GM12875 (cell line): ENCODE data around the gene ACSF2.

Experiments
- H3K4me3 ChIP-seq: one replicate; pipeline ENCODE4 v1.5.1; 2011; ENCODE audit warnings: low read depth, low read length, control low read depth
- TF ChIP-seq, protein P1 (sequence below): IDR thresholded peaks from 2 replicates; pipeline ENCODE4 v1.5.1; 2011; ENCODE audit warnings: low read depth, mild to moderate bottlenecking, control low read depth, inconsistent platforms, low read length, moderate library complexity, borderline replicate concordance; ENCODE audit not compliant: insufficient read depth

ACSF2 gene

DNA sequence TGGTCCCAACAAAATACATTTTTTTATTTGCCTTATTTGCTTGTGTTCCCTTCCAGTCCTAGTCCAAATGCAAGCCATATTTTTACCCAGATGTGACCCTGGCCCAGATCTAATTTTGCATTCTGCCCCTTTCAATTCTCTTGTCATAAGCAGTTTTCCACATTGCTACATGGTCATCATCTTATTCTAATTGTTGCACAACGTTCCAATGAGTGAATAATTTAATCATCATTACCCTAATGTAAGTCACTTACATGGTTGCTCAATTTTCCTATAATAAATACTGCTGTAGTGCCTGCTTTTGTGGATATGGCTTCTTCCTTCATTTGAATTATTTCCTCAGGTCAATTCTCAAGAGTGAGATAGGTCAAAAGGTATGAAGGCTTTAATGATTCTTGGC lies 65.5 kb downstream of the ACSF2 start:
- TF ChIP-seq, protein P1, sequence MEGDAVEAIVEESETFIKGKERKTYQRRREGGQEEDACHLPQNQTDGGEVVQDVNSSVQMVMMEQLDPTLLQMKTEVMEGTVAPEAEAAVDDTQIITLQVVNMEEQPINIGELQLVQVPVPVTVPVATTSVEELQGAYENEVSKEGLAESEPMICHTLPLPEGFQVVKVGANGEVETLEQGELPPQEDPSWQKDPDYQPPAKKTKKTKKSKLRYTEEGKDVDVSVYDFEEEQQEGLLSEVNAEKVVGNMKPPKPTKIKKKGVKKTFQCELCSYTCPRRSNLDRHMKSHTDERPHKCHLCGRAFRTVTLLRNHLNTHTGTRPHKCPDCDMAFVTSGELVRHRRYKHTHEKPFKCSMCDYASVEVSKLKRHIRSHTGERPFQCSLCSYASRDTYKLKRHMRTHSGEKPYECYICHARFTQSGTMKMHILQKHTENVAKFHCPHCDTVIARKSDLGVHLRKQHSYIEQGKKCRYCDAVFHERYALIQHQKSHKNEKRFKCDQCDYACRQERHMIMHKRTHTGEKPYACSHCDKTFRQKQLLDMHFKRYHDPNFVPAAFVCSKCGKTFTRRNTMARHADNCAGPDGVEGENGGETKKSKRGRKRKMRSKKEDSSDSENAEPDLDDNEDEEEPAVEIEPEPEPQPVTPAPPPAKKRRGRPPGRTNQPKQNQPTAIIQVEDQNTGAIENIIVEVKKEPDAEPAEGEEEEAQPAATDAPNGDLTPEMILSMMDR: no peak

DNA sequence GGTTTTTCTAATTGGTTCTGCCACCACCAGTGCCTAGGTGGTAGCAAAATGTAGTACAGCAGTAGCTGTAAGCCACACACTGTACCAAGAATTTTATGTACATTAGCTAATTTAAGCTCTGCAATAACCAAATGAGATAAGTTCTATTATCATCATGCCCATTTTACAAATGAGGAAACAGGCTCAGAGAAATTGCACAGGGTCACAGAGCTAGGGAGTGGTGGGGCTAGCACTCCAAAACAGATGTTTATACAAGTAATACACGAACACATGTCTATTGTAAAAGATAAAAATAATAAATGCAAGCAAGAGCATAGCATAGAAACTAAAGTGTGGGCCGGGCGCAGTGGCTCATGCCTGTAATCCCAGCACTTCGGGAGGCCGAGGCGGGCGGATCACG lies 66.2 kb downstream of the ACSF2 start:
- TF ChIP-seq, protein P1: no peak
- no peak overlapping the region for H3K4me3 ChIP-seq

More for the DNA sequence above, 65.5 kb downstream of the ACSF2 start:
- no peak overlapping the region for H3K4me3 ChIP-seq

DNA sequence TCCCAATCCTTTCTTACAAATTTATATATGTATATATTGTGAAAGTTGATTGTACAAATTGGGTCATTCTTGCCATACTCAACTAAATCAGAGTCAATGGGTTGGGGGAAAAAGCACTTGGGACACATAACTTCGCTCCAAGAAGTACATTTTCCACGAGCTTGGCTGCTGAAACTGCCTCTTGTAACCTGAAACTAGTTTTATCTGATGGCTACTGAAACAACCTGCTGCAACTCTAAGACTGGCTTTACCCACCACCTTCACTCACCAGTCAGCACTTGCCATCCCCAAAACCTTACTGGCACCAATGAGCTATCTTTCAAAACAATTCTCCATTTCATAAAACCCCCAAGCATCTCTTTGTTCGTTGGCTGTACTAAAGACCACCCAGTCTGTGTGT lies 67.7 kb downstream of the ACSF2 start:
- no peak overlapping the region for H3K4me3 ChIP-seq
- TF ChIP-seq, protein P1: no peak

DNA sequence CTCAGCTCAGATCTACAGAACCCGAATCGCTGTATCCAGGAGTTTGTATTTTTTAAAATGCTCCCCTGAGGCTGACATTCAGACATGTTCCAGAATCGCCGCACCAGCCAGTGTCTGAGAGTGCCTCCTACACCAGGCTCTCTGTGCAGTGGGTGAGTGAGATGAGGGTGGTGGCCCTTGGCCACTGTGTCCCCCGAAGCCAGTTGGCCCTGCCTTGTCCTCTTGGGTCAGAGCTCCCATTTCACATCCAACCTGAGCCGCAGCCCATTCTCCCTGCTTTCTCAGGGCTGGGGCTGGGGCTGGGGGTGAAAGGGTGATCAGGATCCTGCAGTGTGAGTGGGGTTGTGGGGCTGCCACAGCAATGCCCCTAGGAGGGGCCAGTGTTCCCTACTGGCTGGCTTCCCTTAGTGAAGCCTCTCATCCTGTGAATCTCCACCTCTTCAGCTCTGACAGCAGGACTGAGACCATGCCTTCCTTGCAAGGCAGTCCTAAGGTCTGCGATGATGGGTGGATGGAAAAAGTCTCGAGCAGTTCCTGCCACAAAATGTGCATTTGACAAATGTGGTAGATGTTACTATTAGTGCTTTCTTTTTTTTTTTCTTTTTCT lies 69.3 kb downstream of the ACSF2 start:
- H3K4me3 ChIP-seq: no peak overlapping the region
- TF ChIP-seq, protein P1: no peak

DNA sequence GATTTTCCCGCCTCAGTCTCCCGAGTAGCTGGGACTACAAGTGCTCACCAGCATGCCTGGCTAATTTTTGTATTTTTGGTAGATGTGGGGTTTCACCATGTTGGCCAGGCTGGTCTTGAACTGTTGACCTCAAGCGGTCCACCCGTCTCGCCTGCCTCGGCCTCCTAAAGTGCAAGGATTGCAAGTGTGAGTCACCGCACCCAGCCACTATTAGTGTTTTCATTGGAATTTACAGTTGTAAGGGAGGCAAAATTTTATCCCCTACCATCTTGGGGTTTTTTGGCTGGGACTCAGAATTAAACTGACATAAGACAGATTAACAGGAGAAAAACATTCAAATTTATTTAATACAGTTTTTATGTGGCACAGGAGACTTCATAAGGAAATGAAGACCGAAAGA lies 69.9 kb downstream of the ACSF2 start:
- H3K4me3 ChIP-seq: no peak overlapping the region

DNA sequence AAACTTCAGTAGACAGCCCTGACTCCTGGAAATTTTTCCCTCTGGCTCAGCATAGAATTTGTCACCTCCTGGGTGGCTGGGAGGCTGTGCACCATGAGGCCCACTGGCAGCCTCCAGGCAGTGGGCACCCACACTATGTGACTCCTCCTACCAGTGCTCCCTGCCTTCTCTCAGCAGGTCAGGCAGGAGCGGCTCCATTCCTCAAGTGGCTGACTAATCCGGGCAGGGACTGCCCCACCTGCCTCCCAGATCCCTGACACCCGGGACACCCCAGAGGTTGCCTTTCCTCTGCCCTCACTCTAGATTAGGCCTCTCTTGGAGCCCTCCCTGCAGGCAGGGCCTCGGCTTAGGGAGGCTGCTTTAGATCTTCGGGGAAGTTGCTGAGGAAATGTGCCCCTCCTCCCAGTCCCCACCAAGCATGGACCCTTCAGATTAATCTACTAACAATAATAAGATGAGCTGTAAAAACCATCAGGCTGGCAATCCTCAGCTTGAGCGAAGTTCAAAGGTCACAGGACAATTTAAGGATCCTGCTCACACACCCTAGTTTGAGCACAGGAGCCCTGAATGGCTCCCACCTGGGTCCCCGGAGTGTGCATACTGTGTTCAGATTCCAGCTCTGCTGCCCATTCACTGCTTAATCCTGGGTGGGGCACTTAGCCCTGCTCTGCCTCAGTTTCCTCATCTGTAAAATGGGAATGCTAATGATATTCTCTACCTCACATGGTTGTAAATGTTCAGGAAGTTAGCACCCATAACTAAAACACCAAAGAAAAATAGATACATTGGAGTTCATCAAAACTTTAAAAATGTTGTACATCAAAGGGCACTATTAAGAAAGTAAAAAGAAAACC lies 72.2 kb downstream of the ACSF2 start:
- TF ChIP-seq, protein P1: no peak
- H3K4me3 ChIP-seq: no peak overlapping the region

More for the DNA sequence above, 69.9 kb downstream of the ACSF2 start:
- TF ChIP-seq, protein P1: no peak

DNA sequence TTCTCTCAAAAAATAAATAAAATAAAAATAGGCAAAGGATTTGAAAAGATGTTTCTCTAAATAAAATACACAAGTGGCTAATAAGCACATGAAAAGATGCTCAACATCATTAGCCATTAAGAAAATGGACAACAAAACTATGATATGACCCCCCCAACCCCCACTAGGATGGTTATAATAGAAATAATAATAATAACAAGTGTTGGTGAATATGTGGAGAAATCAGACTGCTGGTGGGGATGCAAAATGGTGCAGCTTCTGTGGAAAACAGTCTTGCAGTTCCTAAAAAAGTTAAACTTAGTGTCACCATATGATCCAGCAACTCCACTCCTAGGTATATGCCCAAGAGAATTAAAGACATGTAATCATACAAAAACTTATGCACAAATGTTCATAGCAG lies 73.3 kb downstream of the ACSF2 start:
- H3K4me3 ChIP-seq: no peak overlapping the region
- TF ChIP-seq, protein P1: no peak
